Stimulated activated CD4-positive, alpha-beta T cell treated with anti-CD3 and anti-CD28 coated beads, Interleukin-1b, Interleukin-23, amount 100 ng/mL, for 4 hours (primary cell): ENCODE data around the gene LMAN1L.
A peak's percentile ranks its signal among the peaks of the same experiment; 100 is the strongest.

Experiments
- DNase-seq, 2 donors: peaks; one replicate each; pipeline ENCODE4 v3.0.0-alpha.2; 2020; ENCODE audit warnings: low read depth in 2 of 2

LMAN1L gene

DNA sequence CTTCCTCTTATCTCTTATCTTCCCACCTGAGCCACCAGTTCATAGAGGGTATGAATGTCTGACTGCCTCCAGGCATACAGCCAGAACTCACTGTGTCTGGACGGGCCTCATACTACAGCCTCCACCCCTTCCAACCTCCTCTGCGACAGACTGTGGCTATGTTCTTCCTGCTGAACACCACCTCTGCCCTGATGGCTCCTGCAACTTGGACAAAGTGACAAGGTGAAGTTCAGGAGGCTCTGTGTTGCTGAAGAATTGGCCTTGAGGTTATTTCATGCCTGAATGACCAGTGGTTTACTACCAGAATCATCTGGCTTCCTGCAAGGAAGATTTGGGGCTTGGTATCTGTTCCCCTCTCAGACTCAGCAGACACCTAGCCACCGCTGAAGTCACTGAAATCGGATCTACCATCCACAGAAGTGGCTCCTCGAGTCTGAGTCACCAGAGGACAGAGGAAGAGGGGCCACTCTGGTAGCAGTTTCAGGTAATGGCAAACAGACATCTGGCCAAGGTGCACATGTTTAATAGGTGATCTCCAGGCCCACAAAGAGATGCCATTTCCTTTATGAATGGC, 44.5 kb downstream of the LMAN1L start:
- DNase-seq, result no peak

- no peak for DNase-seq
Measured at GRCh38 chr15:74857671-74858368, 45.2 kb downstream of the LMAN1L start.

GRCh38 chr15:74858369-74858740, 45.7 kb downstream of the LMAN1L start:
- no peak for DNase-seq

DNA sequence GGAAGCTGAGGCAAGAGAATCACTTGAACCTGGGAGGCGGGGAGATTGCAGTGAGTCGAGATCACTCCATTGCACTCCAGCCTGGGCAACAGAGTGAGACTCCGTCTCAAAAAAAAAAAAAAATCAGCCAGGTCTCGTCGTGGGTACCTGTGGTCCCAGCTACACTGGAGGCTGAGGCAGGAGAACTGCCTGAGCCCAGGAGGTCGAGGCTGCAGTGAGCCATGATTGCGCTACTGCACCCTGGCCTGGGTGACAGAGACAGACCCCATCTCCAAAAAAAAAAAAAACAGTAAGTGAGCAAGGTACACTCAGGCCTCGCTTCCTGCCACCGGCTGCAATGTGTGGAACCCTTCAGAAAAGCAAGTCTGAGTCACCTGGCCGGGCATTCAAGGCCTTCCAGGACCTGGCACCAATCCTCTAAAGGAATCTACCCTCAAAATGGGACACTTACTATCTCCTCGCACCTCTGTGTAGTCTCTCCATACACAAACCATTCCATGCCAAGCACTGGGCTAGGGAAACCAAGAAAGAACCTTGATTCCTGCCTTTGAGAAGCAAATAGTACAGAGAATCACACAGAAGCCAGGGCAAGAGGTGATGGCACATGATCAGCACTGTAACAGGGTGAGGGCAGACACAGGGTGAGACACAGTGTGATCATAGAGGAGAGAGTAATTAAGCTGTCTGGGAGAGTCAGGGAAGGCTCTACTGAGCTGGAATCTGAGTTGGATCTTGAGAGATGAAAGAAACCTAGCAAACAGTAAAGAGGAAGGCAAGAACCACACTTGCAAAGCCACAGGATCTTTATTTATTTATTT, 50.8 kb downstream of the LMAN1L start:
- no peak for DNase-seq

DNA sequence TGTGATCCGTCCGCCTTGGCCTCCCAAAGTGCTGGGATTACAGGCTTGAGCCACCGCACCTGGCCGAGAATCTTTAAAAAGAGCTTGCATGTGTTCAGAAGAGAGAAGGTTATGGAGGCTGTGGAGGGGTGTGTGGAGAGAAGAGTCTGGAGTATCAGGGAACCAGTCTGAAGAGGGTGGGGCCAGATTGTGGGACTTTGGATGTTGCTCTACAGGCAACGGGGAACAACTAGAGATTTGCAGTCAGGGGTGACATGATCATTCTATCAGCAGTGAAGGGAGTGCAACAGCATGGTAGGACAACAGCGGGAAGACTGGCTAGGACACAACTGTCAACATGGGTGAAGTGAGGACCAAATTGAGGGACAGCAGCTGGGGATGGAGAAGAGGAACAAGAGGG, 51.7 kb downstream of the LMAN1L start:
- DNase-seq, result no peak

DNA sequence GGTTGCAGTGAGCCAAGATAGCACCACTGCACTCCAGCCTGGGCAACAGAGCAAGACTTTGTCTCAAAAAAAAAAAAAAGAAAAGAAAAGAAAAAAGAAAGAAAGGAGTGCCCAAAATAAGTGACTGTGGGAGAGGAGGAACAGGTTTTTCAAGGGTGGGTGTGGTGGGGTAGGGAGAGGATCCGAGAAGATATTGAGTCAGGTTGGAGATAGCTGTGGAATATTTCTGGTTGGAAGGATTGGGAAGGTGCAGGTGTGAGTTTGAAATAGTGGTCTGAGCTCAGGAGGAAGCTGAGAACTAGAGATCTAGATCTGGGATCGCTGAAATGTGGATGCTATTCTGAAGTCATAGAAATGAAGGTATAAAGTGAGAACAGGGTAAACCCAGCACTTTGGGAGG, 52.7 kb downstream of the LMAN1L start:
- DNase-seq, result no peak

DNA sequence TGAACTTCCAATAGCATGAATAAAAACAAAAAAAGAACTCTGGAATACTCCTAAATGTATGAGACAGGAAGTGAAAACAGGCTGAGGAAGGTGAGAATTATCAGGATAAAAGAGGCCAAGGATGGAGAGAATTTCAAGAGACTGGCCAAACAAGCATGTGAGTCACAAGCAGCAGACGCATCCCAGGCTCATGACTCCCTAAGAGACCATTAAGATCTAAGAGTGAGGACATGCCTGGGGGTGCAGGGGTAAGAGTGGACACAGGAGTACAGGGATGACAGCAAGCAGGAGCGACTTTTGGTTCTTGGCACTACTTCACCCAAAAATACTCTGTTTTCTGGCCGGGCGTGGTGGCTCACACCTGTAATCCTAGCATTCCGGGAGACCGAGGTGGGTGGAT, 53.5 kb downstream of the LMAN1L start:
- DNase-seq, result no peak

DNA sequence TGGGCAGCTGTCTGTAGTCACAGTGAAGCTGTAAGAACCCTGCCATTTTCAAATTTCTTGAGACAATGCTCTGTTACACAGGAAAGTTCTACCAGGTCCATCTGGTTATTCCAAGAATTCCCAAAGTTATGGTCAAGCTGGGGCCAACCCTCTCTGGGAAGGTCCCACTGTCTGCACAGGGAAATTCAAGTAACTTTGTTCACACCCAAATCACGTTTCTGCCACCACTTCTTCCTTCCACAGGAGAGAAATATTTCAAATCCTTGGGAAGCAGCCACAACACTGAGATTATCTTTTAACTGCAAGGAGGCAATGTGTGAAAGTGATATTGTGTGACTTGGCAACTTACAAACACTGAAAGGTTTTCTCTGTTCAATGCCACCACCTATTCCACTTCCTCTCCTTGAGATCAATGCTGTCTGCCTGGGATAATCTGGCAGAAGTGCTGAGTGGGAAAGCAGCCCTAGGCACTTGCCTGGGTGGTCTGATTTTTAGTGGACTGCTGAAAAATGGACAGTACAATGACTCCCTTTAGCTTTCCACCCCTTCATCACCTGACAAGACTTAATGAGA, 54.9 kb downstream of the LMAN1L start:
- no peak for DNase-seq

- no peak for DNase-seq
Measured at GRCh38 chr15:74868059-74868458, 55.4 kb downstream of the LMAN1L start.

DNA sequence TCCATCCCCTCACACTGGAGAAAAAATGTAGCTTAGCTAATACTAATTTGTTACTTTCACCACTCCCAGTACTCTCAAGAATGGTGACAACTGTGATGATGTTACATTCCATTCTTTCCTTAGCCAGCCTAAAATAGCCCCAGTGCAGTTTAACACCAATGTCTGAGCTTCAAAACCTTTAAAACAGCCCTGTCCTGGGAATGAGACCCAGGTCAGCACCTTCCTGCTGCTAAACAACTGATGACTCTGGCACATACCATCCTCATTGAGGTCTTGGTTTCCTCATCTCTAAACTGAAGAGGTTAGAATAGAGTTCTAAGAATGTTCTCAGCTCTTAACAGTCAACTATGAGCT, 56.7 kb downstream of the LMAN1L start:
- DNase-seq, result no peak

GRCh38 chr15:74869726-74870407, 57.2 kb downstream of the LMAN1L start:
- DNase-seq, result no peak

DNA sequence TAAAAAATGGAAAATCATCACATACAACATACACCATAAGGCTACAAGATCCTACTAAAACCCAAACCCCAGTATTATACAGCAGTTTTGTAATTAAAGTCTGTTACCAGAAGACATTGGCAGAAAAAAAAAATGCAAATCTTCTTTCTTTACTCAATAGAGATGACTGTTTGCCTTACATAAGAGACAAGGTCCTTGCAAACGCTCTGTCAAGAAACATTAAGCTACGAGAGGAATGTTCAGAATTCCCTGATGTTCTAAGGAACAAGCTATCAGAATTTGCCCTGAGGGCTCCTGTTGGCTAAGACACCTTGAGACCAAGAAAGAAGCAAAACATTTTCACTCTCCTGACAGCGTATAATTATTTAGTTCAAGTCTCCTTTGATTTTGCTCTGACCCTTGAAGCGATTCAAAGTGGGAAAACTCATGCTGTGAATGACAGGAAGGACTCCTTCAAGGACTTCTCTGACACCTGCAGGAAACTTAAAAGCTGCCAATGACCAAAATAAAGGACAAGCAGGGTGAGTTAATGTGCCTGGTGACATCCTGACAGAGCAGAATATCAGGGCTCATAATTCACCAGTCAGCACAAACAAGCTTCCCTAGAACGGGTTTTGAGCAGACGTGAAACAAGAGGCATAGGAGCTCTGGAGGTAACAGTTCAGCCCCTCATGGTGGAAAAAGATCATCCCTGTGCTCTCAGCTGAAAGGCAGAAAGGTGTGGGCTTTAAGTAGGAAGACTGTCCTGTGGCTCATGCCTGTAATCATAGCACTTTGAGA, 58.0 kb downstream of the LMAN1L start:
- no peak for DNase-seq

GRCh38 chr15:74872702-74873035, 60.0 kb downstream of the LMAN1L start:
- no peak for DNase-seq

DNA sequence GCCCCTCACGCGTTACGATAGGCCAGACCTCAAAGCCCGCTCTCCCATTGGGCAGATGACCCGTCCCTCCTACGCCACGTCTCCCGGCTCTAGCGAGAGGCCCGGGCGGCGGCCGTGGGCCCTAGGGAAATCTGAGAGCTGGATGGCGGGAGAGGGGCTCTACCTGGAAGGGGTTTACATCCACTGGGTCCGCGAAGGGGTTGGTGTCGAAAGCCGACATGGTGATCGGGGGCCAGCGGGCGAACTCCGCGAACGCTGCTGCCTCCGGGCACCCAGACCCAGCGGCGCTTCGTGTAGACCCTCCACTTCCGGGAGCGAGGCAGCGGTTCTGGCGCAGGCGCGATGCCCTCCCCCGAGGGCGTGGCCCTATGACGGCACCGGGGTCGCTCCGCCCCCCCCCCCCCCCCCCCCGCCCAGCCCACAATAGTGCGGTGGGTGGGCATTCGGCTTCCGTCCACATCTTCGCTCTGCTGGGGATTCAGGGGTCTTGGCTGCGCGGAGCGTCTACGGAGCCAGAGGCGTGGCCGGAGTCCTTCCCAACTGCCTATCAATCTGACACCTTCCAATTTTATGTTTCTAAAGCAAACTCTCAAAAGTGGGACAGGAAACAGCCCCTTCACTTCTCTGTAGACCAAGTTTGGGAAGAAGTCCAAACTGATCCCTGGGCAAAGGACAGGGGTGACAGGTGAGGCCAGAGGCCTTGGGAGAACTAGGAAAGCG, 60.6 kb downstream of the LMAN1L start, which contains the start of gene SCAMP2:
SCAMP2 (minus strand) TSS at position 330 of the 720 bp plus-strand sequence; CDS start at position 220, 110 bp downstream.
- peak; percentile 77 to 79 for DNase-seq

- DNase-seq, result no peak
Measured at GRCh38 chr15:74873756-74874424, 61.3 kb downstream of the LMAN1L start.
